WERI-Rb-1 (cell line): ENCODE results near the gene LPP.

Experiments used
- DNase-seq: peaks from one replicate; pipeline ENCODE4 v3.0.0-alpha.2; 2020
- H3K27ac ChIP-seq: fragments of 250-450 bp; sonication (Bioruptor Pico); 2 replicates; pipeline ENCODE4 v1.5.1; 2020; ENCODE audit warnings: mild to moderate bottlenecking, moderate library complexity
- H3K27me3 ChIP-seq: fragments of 250-450 bp; sonication (Bioruptor Pico); 2 replicates; pipeline ENCODE4 v1.5.1; 2021; ENCODE audit warnings: mild to moderate bottlenecking, low read depth, moderate library complexity; ENCODE audit not compliant: insufficient read depth, severe bottlenecking
- H3K36me3 ChIP-seq: fragments of 250-450 bp; sonication (Bioruptor Pico); 2 replicates; pipeline ENCODE4 v1.5.1; 2020; ENCODE audit warnings: mild to moderate bottlenecking, moderate library complexity
- H3K4me3 ChIP-seq: 2 replicates; pipeline ENCODE4 v1.5.1; 2011; ENCODE audit warnings: low read depth, mild to moderate bottlenecking, control low read depth, low read length
- H3K9me3 ChIP-seq: fragments of 250-450 bp; sonication (Bioruptor Pico); 2 replicates; pipeline ENCODE4 v1.5.1; 2021; ENCODE audit warnings: mild to moderate bottlenecking, moderate library complexity; ENCODE audit not compliant: severe bottlenecking
- CTCF ChIP-seq: IDR thresholded peaks from 2 replicates; pipeline ENCODE4 v1.5.1; 2011; ENCODE audit warnings: low read depth, mild to moderate bottlenecking, control low read depth, inconsistent platforms, low read length

LPP gene

GRCh38 chr3:188338086-188338485 is 184.1 kb downstream of the LPP start:
- TF ChIP-seq CTCF = no peak
- no peak for DNase-seq
- Histone ChIP-seq H3K27ac (no peak overlapping the region), H3K9me3 (no peaks in the 10 kb centered on the region), H3K36me3 (no peaks in the 10 kb centered on the region), H3K27me3 (no peaks in the 10 kb centered on the region), H3K4me3 (no peak overlapping the region)

GRCh38 chr3:188339410-188340295 is 185.7 kb downstream of the LPP start:
- Histone ChIP-seq H3K4me3 (no peak overlapping the region), H3K27ac (no peak overlapping the region), H3K36me3 (no peaks in the 10 kb centered on the region), H3K27me3 (no peaks in the 10 kb centered on the region), H3K9me3 (no peaks in the 10 kb centered on the region)
- no peak for DNase-seq
- TF ChIP-seq CTCF = no peak

- no peak for DNase-seq
- no peak overlapping the region for H3K27ac ChIP-seq
- no peaks in the 10 kb centered on the region for H3K36me3 ChIP-seq
- H3K4me3 ChIP-seq = no peak overlapping the region
- TF ChIP-seq CTCF = no peak
- no peaks in the 10 kb centered on the region for H3K27me3 ChIP-seq
- no peaks in the 10 kb centered on the region for H3K9me3 ChIP-seq
Observed at GRCh38 chr3:188341501-188341900, 187.5 kb downstream of the LPP start.

- no peaks in the 10 kb centered on the region for H3K36me3 ChIP-seq
- no peaks in the 10 kb centered on the region for H3K9me3 ChIP-seq
- no peak for TF ChIP-seq CTCF
- H3K27ac ChIP-seq = no peak overlapping the region
- no peaks in the 10 kb centered on the region for H3K27me3 ChIP-seq
- no peak for DNase-seq
- no peak overlapping the region for H3K4me3 ChIP-seq
Observed at GRCh38 chr3:188342991-188343732, 189.2 kb downstream of the LPP start.

GRCh38 chr3:188343894-188344293 is 189.9 kb downstream of the LPP start:
- no peak overlapping the region for H3K4me3 ChIP-seq
- H3K9me3 ChIP-seq = no peaks in the 10 kb centered on the region
- H3K27ac ChIP-seq = no peak overlapping the region
- no peaks in the 10 kb centered on the region for H3K27me3 ChIP-seq
- no peak for TF ChIP-seq CTCF
- no peak for DNase-seq
- H3K36me3 ChIP-seq = no peaks in the 10 kb centered on the region
